GM19025 (cell line): ENCODE results near the gene MS4A3.
"Not testable (repeated sequence)": the region's sequence is repeated elsewhere in the genome, so short reads cannot be mapped to it uniquely, and the experiment has no call there.

ENCODE experiments used
- ATAC-seq: cut with Tn5 transposase; IDR thresholded peaks from one replicate; pipeline ENCODE4 v1.9.1; 2021; ENCODE audit warnings: mild to moderate bottlenecking, low read depth, moderate library complexity; ENCODE audit not compliant: unreplicated experiment

MS4A3 gene

GRCh38 chr11:60088364-60088763 is 31.9 kb downstream of the MS4A3 start, which contains the start of gene MS4A2:
Gene MS4A2 (plus strand): TSS chr11:60088664. CDS start chr11:60088766, 102 bp downstream.
- no peak for ATAC-seq

- ATAC-seq = no peak
These were observed 39.1 kb downstream of the MS4A3 start for GRCh38 chr11:60095477-60096120.

GRCh38 chr11:60097189-60097588 is 40.7 kb downstream of the MS4A3 start:
- no peak for ATAC-seq

- ATAC-seq = no peak
These were observed 42.0 kb downstream of the MS4A3 start for GRCh38 chr11:60098508-60098907.

GRCh38 chr11:60100516-60100915 is 44.1 kb downstream of the MS4A3 start:
- ATAC-seq = no peak

- not testable (repeated sequence) for ATAC-seq
These were observed 44.9 kb downstream of the MS4A3 start for GRCh38 chr11:60101368-60101767.

- ATAC-seq = not testable (repeated sequence)
These were observed 48.1 kb downstream of the MS4A3 start for GRCh38 chr11:60104471-60105115.

- ATAC-seq = not testable (repeated sequence)
These were observed 52.2 kb downstream of the MS4A3 start for GRCh38 chr11:60108631-60109030.

- ATAC-seq = no peak
These were observed 55.3 kb downstream of the MS4A3 start for GRCh38 chr11:60111793-60112192.

GRCh38 chr11:60116996-60117790 is 60.7 kb downstream of the MS4A3 start:
- no peak for ATAC-seq

GRCh38 chr11:60118338-60118737 is 61.9 kb downstream of the MS4A3 start:
- no peak for ATAC-seq

- ATAC-seq = no peak
These were observed 63.2 kb downstream of the MS4A3 start for GRCh38 chr11:60119710-60120109.
